Cardiac ventricle fibroblast (primary cell): ENCODE results near the gene KRT17. TPM values are rescaled to one million over a fixed set of nuclear protein-coding genes. Genes with fewer than 3 reads are reported as not detected.

ENCODE experiments used
- total RNA-seq: library from RNA; depleted of rRNA; stranded (reverse); fragments of >200 nt; gene quantifications from 2 replicates; pipeline ENCODE4 v1.2.3, GENCODE V29; 2015

KRT17 gene
- 7.1 and 9.5 TPM in 2 replicates for total RNA-seq

DNA sequence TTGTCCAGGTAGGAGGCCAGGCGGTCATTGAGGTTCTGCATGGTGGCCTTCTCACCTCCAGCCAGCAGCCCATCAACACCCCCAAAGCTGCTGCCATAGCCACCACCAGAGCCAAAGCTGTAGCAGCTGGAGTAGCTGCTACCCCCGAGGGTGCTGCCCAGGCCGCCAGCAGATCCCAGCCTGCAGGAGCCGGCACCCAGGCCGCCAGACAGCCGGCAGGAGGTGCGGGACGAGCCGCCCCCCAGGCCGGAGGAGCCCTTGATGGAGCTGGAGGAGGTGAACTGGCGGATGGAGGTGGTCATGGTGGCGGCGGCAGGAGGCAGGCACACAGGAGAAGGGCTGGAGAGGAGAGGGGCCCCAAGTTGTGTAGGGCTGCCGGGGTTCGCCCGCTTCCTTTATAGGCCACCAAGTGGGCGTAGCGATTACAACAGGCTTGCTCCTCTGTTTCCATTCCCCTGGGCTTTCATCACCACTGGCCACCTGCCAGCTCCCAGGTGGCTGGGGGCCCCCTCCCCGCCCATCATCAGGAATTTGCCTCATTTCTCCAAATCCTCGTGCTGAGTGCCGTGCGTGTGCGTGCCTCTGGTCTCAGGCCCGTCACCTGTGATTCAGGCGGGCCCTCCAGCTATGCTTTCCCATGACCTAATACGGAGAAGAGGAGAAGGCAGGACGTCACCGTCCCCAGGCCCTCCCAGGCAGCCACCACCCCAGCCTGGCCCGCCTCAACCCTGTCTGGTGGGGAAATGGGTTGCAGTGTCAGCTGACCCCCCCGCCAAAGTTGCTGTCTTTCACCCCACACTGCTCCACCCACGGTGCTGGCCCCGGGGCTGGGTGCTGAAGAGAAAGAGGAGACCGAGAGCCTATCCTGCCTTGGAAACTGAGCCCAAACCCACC lies at the start of gene KRT17:
Gene KRT17, minus strand, starts transcription at position 368 of the 894 bp plus-strand sequence. Its CDS starts 66 bp downstream, at position 302.

DNA sequence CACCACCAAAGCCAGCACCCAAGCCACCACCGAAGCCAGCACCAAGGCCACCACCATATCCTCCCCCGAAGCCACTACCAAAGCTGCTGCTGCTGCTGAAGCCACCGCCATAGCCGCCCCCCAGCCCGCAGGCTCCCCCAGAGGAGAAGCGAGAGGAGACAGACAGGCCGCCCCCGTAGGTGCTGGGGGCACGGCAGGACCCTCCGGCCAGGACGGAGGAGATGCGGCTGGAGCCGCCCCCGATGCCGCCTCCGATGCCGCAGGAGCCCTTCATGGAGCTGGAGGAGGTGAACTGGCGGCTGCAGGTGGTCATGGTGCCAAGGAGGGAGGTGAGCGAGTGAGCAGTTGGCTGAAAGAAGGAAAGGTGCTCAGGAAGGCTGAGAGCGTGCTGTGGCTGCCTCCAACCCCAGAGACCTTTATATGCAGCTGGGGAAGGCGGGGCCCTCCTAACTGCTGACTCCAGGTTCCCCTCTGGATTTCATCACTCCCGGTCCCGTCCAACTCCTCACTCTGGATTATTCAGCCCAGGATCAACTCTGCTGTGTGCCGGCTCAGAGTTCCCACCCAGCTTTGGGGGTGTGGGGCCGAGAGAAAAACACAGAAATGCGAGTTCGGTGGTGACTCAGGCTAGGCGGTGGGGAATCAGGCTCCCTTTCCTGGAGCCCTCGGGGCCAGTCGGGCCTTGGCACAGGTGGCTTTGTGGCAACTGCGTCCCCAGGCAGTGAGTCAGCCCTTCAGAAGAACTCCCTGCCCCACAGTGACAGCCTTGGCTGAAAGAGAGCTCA lies 11.8 kb downstream of the KRT17 start, which contains the start of gene KRT16:
Gene KRT16, minus strand, starts transcription at position 392 of the 785 bp plus-strand sequence. Its CDS starts 79 bp downstream, at position 313.

DNA sequence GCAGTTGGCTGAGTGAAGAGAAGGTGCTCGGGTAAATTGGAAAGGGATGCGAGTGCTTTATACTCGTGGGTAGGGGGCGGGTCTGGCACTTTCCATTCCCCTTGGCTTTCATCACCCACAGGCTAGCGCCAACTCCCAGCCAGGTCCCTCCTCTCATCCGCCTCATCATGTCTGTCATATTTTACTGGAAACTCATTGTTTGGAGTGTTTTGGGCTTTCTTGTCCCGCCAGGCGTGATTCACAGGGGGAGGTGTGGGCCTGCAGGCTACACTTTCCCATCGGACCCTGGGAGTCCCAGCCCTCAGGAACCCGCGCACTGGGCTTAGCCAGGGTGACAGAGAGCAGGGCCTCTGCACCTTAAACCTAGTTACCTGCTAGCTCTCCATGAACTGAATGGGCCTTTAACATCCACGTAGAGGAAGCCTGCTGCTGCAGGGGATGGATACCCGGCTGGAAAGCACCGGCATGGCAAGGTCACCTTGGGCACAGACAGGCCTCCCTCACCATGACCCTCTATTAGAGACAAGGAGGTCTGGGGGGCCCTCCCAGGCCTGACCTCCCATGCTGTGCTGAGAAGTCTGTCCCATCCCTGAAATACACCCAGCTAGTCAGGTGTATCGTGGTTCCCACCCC lies 37.4 kb downstream of the KRT17 start, which contains the start of gene KRT14:
Gene KRT14, minus strand, starts transcription at position 33 of the 633 bp plus-strand sequence. CDS start 61 bp downstream, outside the sequence.

DNA sequence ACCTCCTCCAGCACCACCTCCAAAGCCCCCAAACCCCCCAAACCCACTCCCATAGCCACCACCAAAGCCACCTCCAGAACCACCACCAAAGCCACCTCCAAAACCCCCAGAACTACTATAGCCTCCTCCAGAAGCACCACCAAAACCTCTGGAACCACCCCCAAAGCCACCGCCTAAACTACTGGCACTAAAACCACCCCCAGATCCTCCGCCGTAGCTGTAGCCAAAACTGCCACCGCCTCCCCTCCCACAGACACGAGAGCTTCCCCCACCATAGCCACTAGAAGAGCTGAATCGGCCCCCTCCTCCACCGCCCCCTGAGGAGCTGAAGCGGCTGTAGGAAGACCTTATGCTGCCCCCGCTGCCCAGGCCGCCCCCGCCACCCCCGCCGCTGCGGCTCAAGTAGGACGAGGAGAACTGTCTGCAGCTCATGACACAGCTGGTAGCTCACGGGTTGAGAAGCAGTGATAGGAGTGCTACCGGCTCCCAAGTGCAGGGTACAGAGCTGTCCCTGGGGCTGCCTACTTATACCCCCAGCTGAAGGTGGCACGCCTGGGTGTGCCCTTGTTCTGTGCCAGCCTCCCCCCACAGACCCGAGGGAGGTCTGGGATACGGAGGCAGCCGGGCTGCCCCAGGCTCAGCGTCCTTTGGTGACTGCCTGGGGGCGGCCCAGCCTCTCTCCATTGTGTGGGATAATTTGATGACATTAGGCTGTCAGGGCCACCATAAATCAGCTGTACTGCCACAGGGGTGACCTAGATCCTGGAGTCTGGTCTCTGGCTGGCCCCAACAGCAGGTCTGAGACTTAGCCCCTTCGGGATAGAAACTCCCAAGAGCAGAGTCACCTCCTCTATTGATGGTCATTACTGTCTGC lies 52.6 kb downstream of the KRT17 start, which contains the start of gene KRT9:
Gene KRT9, minus strand, starts transcription at position 499 of the 874 bp plus-strand sequence. Its CDS starts 67 bp downstream, at position 432.

Other genes starting within 250 kb of the KRT17 start
- not detected in 2 replicates for gene KRT34, start 242.3 kb downstream of the KRT17 start, total RNA-seq
- not detected in 2 replicates for gene KRT31, start 227.0 kb downstream of the KRT17 start, total RNA-seq
- not detected in 2 replicates for gene KRT37, start 200.0 kb downstream of the KRT17 start, total RNA-seq
- not detected in 2 replicates for gene KRT38, start 183.6 kb downstream of the KRT17 start, total RNA-seq
- gene KRT32, start 157.2 kb downstream of the KRT17 start, total RNA-seq = not detected in 2 replicates
- gene KRT35, start 143.4 kb downstream of the KRT17 start, total RNA-seq = not detected in 2 replicates
- gene KRT36, start 134.7 kb downstream of the KRT17 start, total RNA-seq = not detected in 2 replicates
- 0.75 TPM in 1 of 2 replicates, not detected in the other for gene KRT13, start 119.0 kb downstream of the KRT17 start, total RNA-seq
- gene KRT15, start 105.7 kb downstream of the KRT17 start, total RNA-seq = 0.59 TPM in 1 of 2 replicates, not detected in the other
- 22.6 and 32.1 TPM in 2 replicates for gene KRT19, start 96.3 kb downstream of the KRT17 start, total RNA-seq
- not detected in 2 replicates for gene KRT9, start 52.5 kb downstream of the KRT17 start, total RNA-seq
- 0.34 TPM in 1 of 2 replicates, not detected in the other for gene KRT14, start 37.7 kb downstream of the KRT17 start, total RNA-seq
- gene KRT16, start 11.8 kb downstream of the KRT17 start, total RNA-seq = not detected in 2 replicates
- gene EIF1, start 64.3 kb upstream of the KRT17 start, total RNA-seq = 315 and 385 TPM in 2 replicates
- gene GAST, start 87.8 kb upstream of the KRT17 start, total RNA-seq = not detected in 2 replicates
- not detected in 2 replicates for gene HAP1, start 110.1 kb upstream of the KRT17 start, total RNA-seq
- 22.5 and 23.7 TPM in 2 replicates for gene JUP, start 162.1 kb upstream of the KRT17 start, total RNA-seq
- 52.4 and 54.5 TPM in 2 replicates for gene P3H4, start 187.4 kb upstream of the KRT17 start, total RNA-seq
- 395 and 437 TPM in 2 replicates for gene FKBP10, start 188.4 kb upstream of the KRT17 start, total RNA-seq
- 47.2 and 58.6 TPM in 2 replicates for gene NT5C3B, start 211.7 kb upstream of the KRT17 start, total RNA-seq
- not detected in 2 replicates for gene KLHL10, start 213.2 kb upstream of the KRT17 start, total RNA-seq
- gene KLHL11, start 240.8 kb upstream of the KRT17 start, total RNA-seq = 16.5 and 18.0 TPM in 2 replicates